Mesendoderm (in vitro differentiated cells): ENCODE results near the gene FOLH1.
"Not testable (repeated sequence)": the region's sequence is repeated elsewhere in the genome, so short reads cannot be mapped to it uniquely, and the experiment has no call there.

Source experiments
- DNase-seq: peaks from one replicate; pipeline ENCODE4 v3.0.0; 2013
- H2AK5ac ChIP-seq: 2 replicates; pipeline ENCODE4 v1.6.1; 2013; ENCODE audit warnings: low read length, inconsistent platforms
- H2BK120ac ChIP-seq: 2 replicates; pipeline ENCODE4 v1.6.1; 2013; ENCODE audit warnings: low read depth, mild to moderate bottlenecking, low read length, moderate library complexity, mixed read lengths
- H2BK15ac ChIP-seq: replicated peaks from 2 replicates; pipeline ENCODE4 v1.6.1; 2013; ENCODE audit warnings: low read depth, mild to moderate bottlenecking, moderate library complexity
- H2BK5ac ChIP-seq: 2 replicates; pipeline ENCODE4 v1.6.1; 2013; ENCODE audit warnings: low read length, inconsistent platforms
- H3K18ac ChIP-seq: 2 replicates; pipeline ENCODE4 v1.6.1; 2013; ENCODE audit warnings: mild to moderate bottlenecking, low read length, mixed read lengths
- H3K23ac ChIP-seq: one replicate; pipeline ENCODE4 v1.6.1; 2013; ENCODE audit warnings: low read length
- H3K27ac ChIP-seq: 2 replicates; pipeline ENCODE4 v1.5.1; 2013; ENCODE audit warnings: low read depth, mild to moderate bottlenecking, inconsistent platforms, low read length, moderate library complexity
- H3K27me3 ChIP-seq: 2 replicates; pipeline ENCODE4 v1.6.1; 2013; ENCODE audit warnings: low read length, control low read depth, mild to moderate bottlenecking, inconsistent platforms; ENCODE audit not compliant: insufficient read depth, poor library complexity
- H3K36me3 ChIP-seq: 2 replicates; pipeline ENCODE4 v1.6.1; 2013; ENCODE audit warnings: low read length, inconsistent platforms; ENCODE audit not compliant: control insufficient read depth, insufficient read depth
- H3K4ac ChIP-seq: one replicate; pipeline ENCODE4 v1.6.1; 2013; ENCODE audit warnings: low read depth, mild to moderate bottlenecking, low read length, moderate library complexity
- H3K4me1 ChIP-seq: 2 replicates; pipeline ENCODE4 v1.6.1; 2013; ENCODE audit warnings: low read depth, low read length, inconsistent platforms; ENCODE audit not compliant: control insufficient read depth
- H3K4me2 ChIP-seq: 2 replicates; pipeline ENCODE4 v1.6.1; 2013; ENCODE audit warnings: low read length
- H3K4me3 ChIP-seq: 2 replicates; pipeline ENCODE4 v1.5.1; 2013; ENCODE audit warnings: mild to moderate bottlenecking, low read length
- H3K56ac ChIP-seq: one replicate; pipeline ENCODE4 v1.6.1; 2013; ENCODE audit warnings: low read length
- H3K79me1 ChIP-seq: 2 replicates; pipeline ENCODE4 v1.6.1; 2013; ENCODE audit warnings: low read length, inconsistent platforms
- H3K79me2 ChIP-seq: 2 replicates; pipeline ENCODE4 v1.6.1; 2013; ENCODE audit warnings: mild to moderate bottlenecking, low read length; ENCODE audit not compliant: control insufficient read depth, insufficient read depth
- H3K9ac ChIP-seq: 2 replicates; pipeline ENCODE4 v1.6.1; 2013; ENCODE audit warnings: low read length, inconsistent platforms
- H4K5ac ChIP-seq: one replicate; pipeline ENCODE4 v1.6.1; 2013; ENCODE audit warnings: low read length
- H4K8ac ChIP-seq: one replicate; pipeline ENCODE4 v1.6.1; 2013; ENCODE audit warnings: low read depth, mild to moderate bottlenecking, control low read depth, low read length, moderate library complexity
- WGBS: extraction: QIAGEN DNeasy Blood & Tissue Kit; methylation state at CpG from one replicate; pipeline ENCODE4 v1.1.7; 2013; ENCODE audit warnings: low lambda C conversion rate, missing lambda C conversion rate; ENCODE audit not compliant: insufficient coverage; ENCODE audit errors: extremely low coverage; 5-methylcytosine and 5-hydroxymethylcytosine counted together

Gene FOLH1

GRCh38 chr11:49233685-49234084 is 25.3 kb upstream of the FOLH1 start:
- H3K4me1 ChIP-seq, H3K56ac ChIP-seq, H2BK15ac ChIP-seq, DNase-seq, H3K18ac ChIP-seq, H2BK120ac ChIP-seq, H3K4ac ChIP-seq, H3K23ac ChIP-seq, H3K4me3 ChIP-seq, H2BK5ac ChIP-seq, H3K79me1 ChIP-seq, H3K27me3 ChIP-seq, H4K8ac ChIP-seq, H3K27ac ChIP-seq, H3K79me2 ChIP-seq, H4K5ac ChIP-seq, H2AK5ac ChIP-seq, H3K36me3 ChIP-seq, H3K9ac ChIP-seq, H3K4me2 ChIP-seq: not testable (repeated sequence)
- whole genome bisulfite sequencing = no CpG with 5 or more reads among the region's 4 CpGs

- not testable (repeated sequence) for H3K36me3 ChIP-seq, H3K23ac ChIP-seq, H3K4me1 ChIP-seq, H3K56ac ChIP-seq, H3K4ac ChIP-seq, H3K79me1 ChIP-seq, H4K8ac ChIP-seq, H4K5ac ChIP-seq, H3K79me2 ChIP-seq, H3K4me2 ChIP-seq, H3K4me3 ChIP-seq, H3K9ac ChIP-seq, H3K27ac ChIP-seq, H2BK120ac ChIP-seq, H3K18ac ChIP-seq, H2BK15ac ChIP-seq, H2AK5ac ChIP-seq, H2BK5ac ChIP-seq, H3K27me3 ChIP-seq
- DNase-seq = peak; percentile 34
- no CpG with 5 or more reads among the region's 5 CpGs for WGBS
Observed at GRCh38 chr11:49233019-49233418, 24.6 kb upstream of the FOLH1 start.

GRCh38 chr11:49231725-49232124 is 23.3 kb upstream of the FOLH1 start:
- not testable (repeated sequence) for H3K79me1 ChIP-seq, H4K8ac ChIP-seq, H2BK120ac ChIP-seq, H3K4me3 ChIP-seq, H3K4me1 ChIP-seq, H3K18ac ChIP-seq, H3K27ac ChIP-seq, H2AK5ac ChIP-seq, H3K4me2 ChIP-seq, H3K23ac ChIP-seq, H3K56ac ChIP-seq, H3K79me2 ChIP-seq, H3K4ac ChIP-seq, H2BK15ac ChIP-seq, H4K5ac ChIP-seq, H3K27me3 ChIP-seq, H3K9ac ChIP-seq, H2BK5ac ChIP-seq, H3K36me3 ChIP-seq
- peak; percentile 19 for DNase-seq
- no CpG with 5 or more reads among the region's 3 CpGs for WGBS

GRCh38 chr11:49230534-49230933 is 22.1 kb upstream of the FOLH1 start:
- not testable (repeated sequence) for H4K5ac ChIP-seq, H3K79me1 ChIP-seq, H3K4me2 ChIP-seq, H3K27me3 ChIP-seq, H3K4me3 ChIP-seq, H3K79me2 ChIP-seq, H3K56ac ChIP-seq, H3K4ac ChIP-seq, H2BK5ac ChIP-seq, H3K4me1 ChIP-seq, H3K36me3 ChIP-seq, H2AK5ac ChIP-seq, H2BK120ac ChIP-seq, H3K23ac ChIP-seq, H3K27ac ChIP-seq, H3K9ac ChIP-seq, H2BK15ac ChIP-seq, H3K18ac ChIP-seq, H4K8ac ChIP-seq
- peak; percentile 63 for DNase-seq
- WGBS = no CpG with 5 or more reads among the region's 1 CpG

GRCh38 chr11:49230001-49230400 is 21.6 kb upstream of the FOLH1 start:
- H3K4me1 ChIP-seq, H3K4me3 ChIP-seq, H3K36me3 ChIP-seq, H4K5ac ChIP-seq, H3K56ac ChIP-seq, H3K79me2 ChIP-seq, H3K4ac ChIP-seq, H3K27me3 ChIP-seq, H3K4me2 ChIP-seq, H3K18ac ChIP-seq, H3K23ac ChIP-seq, H2BK120ac ChIP-seq, DNase-seq, H3K27ac ChIP-seq, H2BK15ac ChIP-seq, H3K79me1 ChIP-seq, H3K9ac ChIP-seq, H2AK5ac ChIP-seq, H2BK5ac ChIP-seq, H4K8ac ChIP-seq: not testable (repeated sequence)
- WGBS = no CpG with 5 or more reads among the region's 3 CpGs

GRCh38 chr11:49229136-49229535 is 20.7 kb upstream of the FOLH1 start:
- not testable (repeated sequence) for H3K18ac ChIP-seq, H3K36me3 ChIP-seq
- peak; percentile 31 for DNase-seq

More at GRCh38 chr11:49229136-49229535, 20.7 kb upstream of the FOLH1 start:
- not testable (repeated sequence) for H3K23ac ChIP-seq, H3K79me1 ChIP-seq, H3K79me2 ChIP-seq, H3K4me2 ChIP-seq, H3K56ac ChIP-seq, H2BK120ac ChIP-seq, H3K4me3 ChIP-seq, H2BK5ac ChIP-seq, H3K4me1 ChIP-seq, H3K9ac ChIP-seq, H3K27ac ChIP-seq, H4K8ac ChIP-seq, H3K4ac ChIP-seq, H4K5ac ChIP-seq, H2BK15ac ChIP-seq, H3K27me3 ChIP-seq, H2AK5ac ChIP-seq
- no CpG with 5 or more reads among the region's 2 CpGs for WGBS
